K562 (cell line): ENCODE measurements around the gene IGSF9. TPM values are rescaled to one million over a fixed set of nuclear protein-coding genes. Genes with fewer than 3 reads are reported as not detected.
A peak's percentile ranks its signal among the peaks of the same experiment; 100 is the strongest.

Experiments used
- BMI1 ChIP-seq: fragments of 150-350 bp; IDR thresholded peaks from 2 replicates; pipeline ENCODE4 v1.6.1; 2014; ENCODE audit warnings: low read length
- FOXK1 ChIP-seq: sonication (generic); formaldehyde crosslinking; IDR thresholded peaks from 2 replicates; pipeline ENCODE4 v1.8.0; 2022; ENCODE audit warnings: missing genetic modification reagents, mild to moderate bottlenecking, borderline replicate concordance
- FOXK2 ChIP-seq, 2 experiments: fragments of 450-650 bp; IDR thresholded peaks in 1 of 2; conservative IDR thresholded peaks in 1 of 2; 2 replicates each; pipeline ENCODE4 v1.6.1; 2016; ENCODE audit warnings: low read depth in 2 of 2, mild to moderate bottlenecking in 1 of 2
- JUND ChIP-seq, 2 experiments: IDR thresholded peaks; 2 replicates in 1 of 2; 3 replicates in 1 of 2; pipeline ENCODE4 v1.6.1; 2011; ENCODE audit warnings: borderline replicate concordance in 2 of 2, low read depth in 2 of 2, low read length in 2 of 2, improper control_type of control experiment in 1 of 2, missing biosample characterization in 1 of 2, missing genetic modification characterization in 1 of 2, missing genetic modification reagents in 1 of 2
- KDM1A ChIP-seq, 2 experiments: fragments of 450-650 bp; IDR thresholded peaks; 2 replicates each; pipeline ENCODE4 v1.6.1; 2016; ENCODE audit warnings: mild to moderate bottlenecking in 2 of 2
- MYC ChIP-seq, 2 experiments: fragments of 250-450 bp in 1 of 2; sonication (Bioruptor Pico) in 1 of 2; IDR thresholded peaks; 2 replicates each; pipeline versions ENCODE4 v1.5.1 to v1.6.1; 2012 to 2021; ENCODE audit warnings: low read depth in 2 of 2, borderline replicate concordance in 1 of 2, improper control_type of control experiment in 1 of 2, low read length in 1 of 2, mild to moderate bottlenecking in 1 of 2, moderate library complexity in 1 of 2
- NFIC ChIP-seq: fragments of 450-650 bp; IDR thresholded peaks from 2 replicates; pipeline ENCODE4 v1.6.1; 2017; ENCODE audit warnings: mild to moderate bottlenecking, inconsistent platforms
- SMAD1 ChIP-seq: fragments of 150-350 bp; IDR thresholded peaks from 2 replicates; pipeline ENCODE4 v1.6.1; 2014; ENCODE audit warnings: low read length, low read depth; ENCODE audit not compliant: partially characterized antibody
- SMARCE1 ChIP-seq: fragments of 450-650 bp; IDR thresholded peaks from 2 replicates; pipeline ENCODE4 v1.7.1; 2016; ENCODE audit warnings: mild to moderate bottlenecking
- WHSC1 ChIP-seq: IDR thresholded peaks from one replicate; pipeline ENCODE4 v1.6.1; 2012; ENCODE audit warnings: low read length, control low read depth, inconsistent platforms
- ZNF436 ChIP-seq: fragments of 250-450, 450-650 bp; sonication (Bioruptor Pico); formaldehyde crosslinking; IDR thresholded peaks from 2 replicates; pipeline ENCODE4 v1.7.0; 2020; ENCODE audit warnings: mild to moderate bottlenecking
- ZNF589 ChIP-seq: fragments of 200-800 bp; sonication (Bioruptor generic); IDR thresholded peaks from 2 replicates; pipeline ENCODE4 v1.6.1; 2016; ENCODE audit warnings: low read depth, missing genetic modification characterization, missing compliant biosample characterization
- polyA plus RNA-seq, 8 experiments: library from polyadenylated mRNA; depleted of rRNA in 4 of 8; stranded (reverse) in 5 of 8; unstranded in 3 of 8; fragments of >200 nt; fragmentation: Nextera tagmentation in 2 of 8; fragmentation: Illumina TruSeq in 1 of 8; extraction: Ambion mirVana in 2 of 8; extraction: Trizol in 1 of 8; gene quantifications; 2 replicates each; pipeline versions ENCODE4 v1.2.1 to v1.2.3, GENCODE V29; 2011 to 2014; ENCODE audit warnings: inconsistent platforms in 1 of 8, missing spikeins in 1 of 8
- total RNA-seq, 7 experiments: library from RNA; depleted of rRNA in 6 of 7; stranded (reverse); fragments of >200 nt in 6 of 7; fragmentation: Illumina TruSeq in 2 of 7; extraction: Trizol in 2 of 7; gene quantifications; 2 replicates each; pipeline versions ENCODE4 v1.2.1 to v1.2.3, GENCODE V29; 2011 to 2021; ENCODE audit warnings: low replicate concordance in 1 of 7
- TF ChIP-seq, protein P1 (sequence below): sonication (generic); formaldehyde crosslinking; IDR thresholded peaks from 2 replicates; pipeline ENCODE4 v1.8.0; 2022; ENCODE audit warnings: missing genetic modification reagents, mild to moderate bottlenecking, moderate library complexity, borderline replicate concordance
- TF ChIP-seq, protein P2 (sequence below), 2 experiments: IDR thresholded peaks; 2 replicates each; pipeline ENCODE4 v1.6.1; 2011; ENCODE audit warnings: borderline replicate concordance in 1 of 2, control low read depth in 1 of 2, low read depth in 1 of 2, low read length in 1 of 2, mild to moderate bottlenecking in 1 of 2, mixed read lengths in 1 of 2, moderate library complexity in 1 of 2; ENCODE audit not compliant: insufficient read depth in 1 of 2, insufficient read length in 1 of 2, poor library complexity in 1 of 2, severe bottlenecking in 1 of 2; ENCODE audit errors: extremely low read depth in 1 of 2
- TF ChIP-seq, protein P3 (sequence below): fragments of 450-650 bp; IDR thresholded peaks from 2 replicates; pipeline ENCODE4 v1.6.1; 2017; ENCODE audit warnings: antibody characterized with exemption, mild to moderate bottlenecking

Gene IGSF9
- total and polyA plus RNA-seq, 9 of the 15 experiments (the other 6 are each of a cell fraction or from before 2014, with no cell fraction given), result 0.03 to 0.29 (median 0.07) TPM; not detected in 1

DNA sequence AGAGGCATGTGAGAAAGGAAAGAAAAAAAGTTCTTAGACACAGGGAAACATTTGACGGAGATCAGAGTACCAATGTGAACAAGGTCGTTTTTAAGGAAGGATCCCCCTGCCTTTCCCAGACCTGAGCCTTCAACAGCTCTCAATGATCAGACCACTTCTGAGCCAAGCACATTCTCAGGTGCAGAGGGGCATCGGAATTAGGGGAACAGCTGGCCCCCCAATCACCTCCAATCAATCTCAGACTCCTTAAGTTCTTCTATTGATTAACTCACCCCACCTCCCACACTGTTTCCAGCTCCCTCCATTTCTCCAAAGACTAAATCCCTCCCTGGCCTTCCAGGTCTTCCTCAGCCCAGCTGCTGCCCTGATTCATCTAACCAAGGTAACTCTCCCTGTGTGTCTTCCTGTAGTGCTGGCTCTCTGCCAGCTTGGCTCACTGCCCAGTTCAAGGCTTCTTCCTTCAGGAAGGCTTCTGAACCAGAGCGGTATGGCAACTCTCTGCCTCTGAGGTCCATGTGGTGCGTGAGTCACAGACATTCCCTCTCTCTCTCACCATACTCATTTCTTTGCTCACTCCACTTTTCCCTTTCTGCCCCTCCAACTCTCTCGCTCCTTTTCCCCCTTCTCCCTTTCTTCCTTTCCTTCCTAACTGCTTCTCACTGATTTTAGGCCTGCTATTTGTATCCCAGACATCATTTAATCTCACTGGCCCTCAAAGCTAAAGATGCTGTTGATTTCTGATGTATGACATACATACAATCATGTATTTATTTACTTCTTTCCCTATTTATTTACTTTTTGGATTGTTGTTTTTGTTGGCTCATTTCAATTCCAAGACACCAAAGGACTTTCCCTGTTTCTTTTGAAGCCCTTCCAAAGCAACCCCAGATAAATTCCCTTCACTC, 63.5 kb downstream of the IGSF9 start (continued):
- TF ChIP-seq FOXK2 (conservative IDR thresholded peaks at IDR 0.05 in 1 of 2, IDR thresholded peaks at IDR 0.05 in 1 of 2; ENCODE audit: low read depth in 2 of 2) (0 out of 4 replicates have a peak, but pooled peaks of 1 of the 2 experiments have one; percentile 27), ZNF589 (CRISPR knock-in tag) (peak; percentile 61; the same call in 1 of the 2 replicates), ZNF436 (CRISPR knock-in tag) (no peak), MYC (IDR thresholded peaks at IDR 0.05; ENCODE audit: low read depth, low read length) (peak; percentile 52; the same call in 1 of the 2 replicates), MYC (CRISPR knock-in tag; IDR thresholded peaks at IDR 0.05; ENCODE audit: borderline replicate concordance, low read depth) (no peak), NFIC (peak; percentile 99), WHSC1 (no peak), SMAD1 (peak; percentile 95), JUND (IDR thresholded peaks at IDR 0.05; ENCODE audit: borderline replicate concordance, low read depth, low read length) (peak; percentile 78), JUND (tag; IDR thresholded peaks at IDR 0.05; ENCODE audit: borderline replicate concordance, low read depth, low read length) (peak; percentile 66; the same call in 1 of the 3 replicates), KDM1A (IDR thresholded peaks at IDR 0.05) (peak in 1 of 2 experiments; percentile 27; a peak in 1 of 4 replicates), SMARCE1 (peak; percentile 58), FOXK1 (CRISPR knock-in tag) (no peak), BMI1 (no peak)
- TF ChIP-seq, protein P1, sequence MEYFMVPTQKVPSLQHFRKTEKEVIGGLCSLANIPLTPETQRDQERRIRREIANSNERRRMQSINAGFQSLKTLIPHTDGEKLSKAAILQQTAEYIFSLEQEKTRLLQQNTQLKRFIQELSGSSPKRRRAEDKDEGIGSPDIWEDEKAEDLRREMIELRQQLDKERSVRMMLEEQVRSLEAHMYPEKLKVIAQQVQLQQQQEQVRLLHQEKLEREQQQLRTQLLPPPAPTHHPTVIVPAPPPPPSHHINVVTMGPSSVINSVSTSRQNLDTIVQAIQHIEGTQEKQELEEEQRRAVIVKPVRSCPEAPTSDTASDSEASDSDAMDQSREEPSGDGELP, result 0 out of 2 replicates have a peak, but pooled peaks have one; percentile 25
- TF ChIP-seq, protein P2, sequence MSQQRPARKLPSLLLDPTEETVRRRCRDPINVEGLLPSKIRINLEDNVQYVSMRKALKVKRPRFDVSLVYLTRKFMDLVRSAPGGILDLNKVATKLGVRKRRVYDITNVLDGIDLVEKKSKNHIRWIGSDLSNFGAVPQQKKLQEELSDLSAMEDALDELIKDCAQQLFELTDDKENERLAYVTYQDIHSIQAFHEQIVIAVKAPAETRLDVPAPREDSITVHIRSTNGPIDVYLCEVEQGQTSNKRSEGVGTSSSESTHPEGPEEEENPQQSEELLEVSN (IDR thresholded peaks at IDR 0.05; ENCODE audit: borderline replicate concordance in 1 of 2, extremely low read depth in 1 of 2, insufficient read depth in 1 of 2, insufficient read length in 1 of 2, low read depth in 1 of 2, low read length in 1 of 2, poor library complexity in 1 of 2, severe bottlenecking in 1 of 2), result peak in 1 of 2 experiments; percentile 51
- TF ChIP-seq, protein P3, sequence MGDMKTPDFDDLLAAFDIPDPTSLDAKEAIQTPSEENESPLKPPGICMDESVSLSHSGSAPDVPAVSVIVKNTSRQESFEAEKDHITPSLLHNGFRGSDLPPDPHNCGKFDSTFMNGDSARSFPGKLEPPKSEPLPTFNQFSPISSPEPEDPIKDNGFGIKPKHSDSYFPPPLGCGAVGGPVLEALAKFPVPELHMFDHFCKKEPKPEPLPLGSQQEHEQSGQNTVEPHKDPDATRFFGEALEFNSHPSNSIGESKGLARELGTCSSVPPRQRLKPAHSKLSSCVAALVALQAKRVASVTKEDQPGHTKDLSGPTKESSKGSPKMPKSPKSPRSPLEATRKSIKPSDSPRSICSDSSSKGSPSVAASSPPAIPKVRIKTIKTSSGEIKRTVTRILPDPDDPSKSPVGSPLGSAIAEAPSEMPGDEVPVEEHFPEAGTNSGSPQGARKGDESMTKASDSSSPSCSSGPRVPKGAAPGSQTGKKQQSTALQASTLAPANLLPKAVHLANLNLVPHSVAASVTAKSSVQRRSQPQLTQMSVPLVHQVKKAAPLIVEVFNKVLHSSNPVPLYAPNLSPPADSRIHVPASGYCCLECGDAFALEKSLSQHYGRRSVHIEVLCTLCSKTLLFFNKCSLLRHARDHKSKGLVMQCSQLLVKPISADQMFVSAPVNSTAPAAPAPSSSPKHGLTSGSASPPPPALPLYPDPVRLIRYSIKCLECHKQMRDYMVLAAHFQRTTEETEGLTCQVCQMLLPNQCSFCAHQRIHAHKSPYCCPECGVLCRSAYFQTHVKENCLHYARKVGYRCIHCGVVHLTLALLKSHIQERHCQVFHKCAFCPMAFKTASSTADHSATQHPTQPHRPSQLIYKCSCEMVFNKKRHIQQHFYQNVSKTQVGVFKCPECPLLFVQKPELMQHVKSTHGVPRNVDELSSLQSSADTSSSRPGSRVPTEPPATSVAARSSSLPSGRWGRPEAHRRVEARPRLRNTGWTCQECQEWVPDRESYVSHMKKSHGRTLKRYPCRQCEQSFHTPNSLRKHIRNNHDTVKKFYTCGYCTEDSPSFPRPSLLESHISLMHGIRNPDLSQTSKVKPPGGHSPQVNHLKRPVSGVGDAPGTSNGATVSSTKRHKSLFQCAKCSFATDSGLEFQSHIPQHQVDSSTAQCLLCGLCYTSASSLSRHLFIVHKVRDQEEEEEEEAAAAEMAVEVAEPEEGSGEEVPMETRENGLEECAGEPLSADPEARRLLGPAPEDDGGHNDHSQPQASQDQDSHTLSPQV, result peak; percentile 45; the same call in 1 of the 2 replicates
